Heart left ventricle (tissue), 16 donors: ENCODE results near the gene ATP5F1C. TPM values are rescaled to one million over a fixed set of nuclear protein-coding genes. Genes with fewer than 3 reads are reported as not detected.

Experiments used
- ATAC-seq, 4 donors: fragments of 200-7000 bp; cut with Tn5 transposase; one replicate each; pipeline ENCODE4 v1.9.1; 2020 to 2022; ENCODE audit warnings: moderate library complexity in 4 of 4, mild to moderate bottlenecking in 3 of 4, moderate number of reproducible peaks in 1 of 4
- DNase-seq, 5 donors: peaks; one replicate each; pipeline ENCODE4 v3.0.0-alpha.2; 2020
- H3K27ac ChIP-seq, 12 donors: fragments of 200-600 bp; sonication (generic) in 4 of 12; one replicate each; pipeline versions ENCODE4 v1.5.0 to v1.8.0; 2016 to 2022; ENCODE audit warnings: mild to moderate bottlenecking in 2 of 12
- H3K27me3 ChIP-seq, 9 donors: fragments of 200-600 bp; sonication (generic) in 2 of 9; one replicate each; pipeline versions ENCODE4 v1.5.1 to v1.8.0; 2016 to 2022; ENCODE audit warnings: mild to moderate bottlenecking in 3 of 9
- H3K36me3 ChIP-seq, 9 donors: fragments of 200-600 bp; sonication (generic) in 2 of 9; one replicate each; pipeline versions ENCODE4 v1.5.0 to v1.8.0; 2018 to 2022; ENCODE audit warnings: mild to moderate bottlenecking in 2 of 9
- H3K4me1 ChIP-seq, 12 donors: fragments of 200-600 bp; sonication (generic) in 4 of 12; one replicate each; pipeline versions ENCODE4 v1.5.0 to v1.8.0; 2016 to 2022; ENCODE audit warnings: mild to moderate bottlenecking in 3 of 12
- H3K4me3 ChIP-seq, 12 donors: fragments of 200-600 bp; sonication (generic) in 4 of 12; one replicate each; pipeline versions ENCODE4 v1.5.0 to v1.8.0; 2017 to 2022; ENCODE audit warnings: mild to moderate bottlenecking in 9 of 12, moderate library complexity in 4 of 12
- H3K9me3 ChIP-seq, 12 donors: fragments of 200-600 bp; sonication (generic) in 4 of 12; one replicate each; pipeline versions ENCODE4 v1.5.0 to v1.8.0; 2016 to 2022; ENCODE audit warnings: mild to moderate bottlenecking in 1 of 12
- POLR2A ChIP-seq, 2 donors: fragments of 450-650 bp; IDR thresholded peaks; one replicate each; pipeline ENCODE4 v1.6.1; 2017; ENCODE audit warnings: antibody characterized with exemption in 2 of 2, mild to moderate bottlenecking in 2 of 2, moderate library complexity in 2 of 2
- WGBS, 4 donors: extraction: QIAGEN DNeasy Blood & Tissue Kit in 2 of 4; methylation state at CpG; one replicate each; pipeline versions ENCODE4 v1.1.5 to v1.1.7; 2013 to 2018; 5-methylcytosine and 5-hydroxymethylcytosine counted together
- intact Hi-C, 10 donors: fragments of 100-400 bp; cut with DNase I; formaldehyde crosslinking; loops; one replicate each; pipeline versions ENCODE4 v1.11.1 to v1.14.2; 2022
- polyA plus RNA-seq, 2 donors: library from polyadenylated mRNA; stranded (reverse); fragments of 200-250 nt; gene quantifications; one replicate each; pipeline ENCODE4 v1.2.3, GENCODE V29; 2013
- total RNA-seq, 9 donors: library from RNA; depleted of rRNA in 2 of 9; stranded (reverse); fragments of >200 nt in 2 of 9; fragmentation: NEBNext Ultra II Directional in 3 of 9; extraction: Animal tissue kit (Norgen Biotek cat#: 25700) in 3 of 9; gene quantifications; one replicate each; pipeline versions ENCODE4 v1.1.0 to v1.2.4, GENCODE V29; 2016 to 2023
- TF ChIP-seq, protein P1 (sequence below), 12 donors: fragments of 200-600 bp; sonication (generic) in 4 of 12; IDR thresholded peaks; one replicate each; pipeline versions ENCODE4 v1.5.0 to v1.8.0; 2018 to 2022; ENCODE audit warnings: antibody characterized with exemption in 12 of 12, mild to moderate bottlenecking in 5 of 12
- donor health status: ischemic (EF 13 %, LVEDD 7.1; RV severe dilation, severe dysfunction).
- donor health status: healthy with polysubstance abuse.
- donor health status: DM: no; HTN: yes; CAD: no.
- donor health status: DM: no; HTN: no; CAD: no.
- donor health status: ischemic (EF 25% LVEDD 6.9; RV normal size, moderate dysfunction).
- donor health status: ischemic (EF 25% LVEDD 5.7; RV mildly dilated, moderate dysfunction).
- donor health status: healthy.
- donor health status: DM: yes; HTN: yes; CAD: no.
- donor health status: ischemic (EF 35%, LVEDD 5.7; RV mildly dilated, moderate dysfunction).
- donor health status: nonischemic (EF 11% LVEDD 7.7; RV severe dilation, severe dysfunction).
- donor health status: DM: yes; HTN: yes; CAD: no.
- donor health status: PGD.
- donor health status: ischemic (EF 29% LVEDD 5.4; RV normal size, mild dysfunction).
- donor health status: nonischemic (EF 23%, LVEDD 6.1; RV moderate dilation, normal function).

The ATP5F1C gene
- total and polyA plus RNA-seq, 11 donors = 492 to 1,259 (median 789) TPM

DNA sequence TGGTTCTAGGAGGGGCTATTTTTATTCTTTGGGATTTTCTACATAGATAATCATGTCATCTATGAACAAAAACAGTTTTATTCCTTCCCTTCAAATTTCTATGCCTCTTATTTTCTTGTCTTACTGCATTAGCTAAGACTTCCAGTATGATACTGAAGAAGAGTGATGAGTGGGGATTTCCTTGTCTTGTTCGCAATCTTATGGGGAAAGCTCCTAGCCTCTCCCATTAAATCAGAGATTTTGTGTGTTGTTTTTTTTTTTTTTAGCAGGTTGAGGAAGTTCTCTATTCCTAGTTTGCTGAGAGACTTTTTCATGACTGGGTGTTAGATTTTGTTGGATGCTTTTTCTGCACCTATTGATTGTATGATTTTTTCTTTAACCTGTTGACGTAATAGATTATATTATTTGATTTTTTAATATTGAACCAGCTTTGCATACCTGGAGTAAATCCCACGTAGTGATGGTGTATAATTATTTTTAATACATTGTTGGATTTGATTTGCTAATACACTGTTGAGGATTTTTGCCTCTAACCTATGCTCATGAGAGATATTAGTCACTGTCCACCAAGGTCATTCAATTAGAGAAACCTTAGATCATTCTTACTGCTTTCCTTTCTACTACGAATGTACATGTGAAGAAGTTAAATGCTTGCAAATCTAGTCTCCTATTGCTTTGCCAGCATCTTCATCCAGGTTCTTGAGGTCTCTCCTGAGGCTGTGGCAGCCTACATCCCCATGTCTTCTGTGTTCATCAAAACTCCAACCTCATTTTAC lies 6.5 kb downstream of the ATP5F1C start:
- Histone ChIP-seq H3K27me3 (no peaks in the 10 kb centered on the region), H3K36me3 (peaks cover 0 to 56% (median 35%) of the 10 kb centered on the region in 9 donors), H3K4me1 (peaks cover 6 to 84% (median 52%) of the 10 kb centered on the region in 12 donors), H3K9me3 (no peaks in the 10 kb centered on the region), H3K4me3 (no peak overlapping the region), H3K27ac (peak overlapping the region in 6 of 12 donors; percentile 18 to 78 (median 59))
- intact Hi-C loops = no loop called here
- DNase-seq (no peak), ATAC-seq (no peak)
- WGBS, 4 donors = 50 to 64% (median 60%) methylated on average over 4 of the region's 4 CpGs
- TF ChIP-seq, protein P1, sequence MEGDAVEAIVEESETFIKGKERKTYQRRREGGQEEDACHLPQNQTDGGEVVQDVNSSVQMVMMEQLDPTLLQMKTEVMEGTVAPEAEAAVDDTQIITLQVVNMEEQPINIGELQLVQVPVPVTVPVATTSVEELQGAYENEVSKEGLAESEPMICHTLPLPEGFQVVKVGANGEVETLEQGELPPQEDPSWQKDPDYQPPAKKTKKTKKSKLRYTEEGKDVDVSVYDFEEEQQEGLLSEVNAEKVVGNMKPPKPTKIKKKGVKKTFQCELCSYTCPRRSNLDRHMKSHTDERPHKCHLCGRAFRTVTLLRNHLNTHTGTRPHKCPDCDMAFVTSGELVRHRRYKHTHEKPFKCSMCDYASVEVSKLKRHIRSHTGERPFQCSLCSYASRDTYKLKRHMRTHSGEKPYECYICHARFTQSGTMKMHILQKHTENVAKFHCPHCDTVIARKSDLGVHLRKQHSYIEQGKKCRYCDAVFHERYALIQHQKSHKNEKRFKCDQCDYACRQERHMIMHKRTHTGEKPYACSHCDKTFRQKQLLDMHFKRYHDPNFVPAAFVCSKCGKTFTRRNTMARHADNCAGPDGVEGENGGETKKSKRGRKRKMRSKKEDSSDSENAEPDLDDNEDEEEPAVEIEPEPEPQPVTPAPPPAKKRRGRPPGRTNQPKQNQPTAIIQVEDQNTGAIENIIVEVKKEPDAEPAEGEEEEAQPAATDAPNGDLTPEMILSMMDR (IDR thresholded peaks at IDR 0.05) = no peak
- TF ChIP-seq POLR2A (IDR thresholded peaks at IDR 0.05) = no peak

DNA sequence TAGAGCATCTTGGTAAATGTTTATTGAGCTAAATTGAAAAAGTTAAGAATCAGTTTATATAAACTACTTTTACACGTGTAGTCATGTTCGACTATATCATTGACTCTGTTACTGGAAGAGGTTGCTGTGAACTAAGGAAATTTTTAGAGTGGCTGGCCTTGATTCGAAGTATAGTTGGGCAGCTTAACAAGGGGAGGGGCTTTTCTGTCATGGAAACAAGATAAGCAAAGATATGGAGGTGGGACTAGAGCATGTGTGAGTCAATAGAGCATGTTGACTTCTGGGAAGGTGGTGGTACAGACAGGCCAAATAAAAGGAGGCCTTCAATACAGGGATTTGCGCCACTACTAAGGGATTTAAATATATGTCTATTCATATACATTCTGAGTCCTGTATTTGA lies 7.6 kb downstream of the ATP5F1C start:
- ATAC-seq (peak; percentile 79 to 94 (median 86)), DNase-seq (no peak)
- peak overlapping the region in 9 of 12 donors; percentile 9 to 78 (median 54) for H3K27ac ChIP-seq
- H3K9me3 ChIP-seq = no peaks in the 10 kb centered on the region
- peaks cover under 1 to 74% (median 43%) of the 10 kb centered on the region in 12 donors for H3K4me1 ChIP-seq
- 31 to 55% (median 40%) methylated on average over 4 of the region's 4 CpGs for WGBS, 4 donors
- H3K36me3 ChIP-seq = peaks cover 0 to 68% (median 45%) of the 10 kb centered on the region in 9 donors
- intact Hi-C loops = loop anchor here in 1 of 10 donors (2.0 kb wide), 1 partner anchor 21 kb away; no protein-coding TSS in a partner anchor
- H3K4me3 ChIP-seq = no peak overlapping the region
- no peaks in the 10 kb centered on the region for H3K27me3 ChIP-seq
- TF ChIP-seq, protein P1 (IDR thresholded peaks at IDR 0.05) = no peak
- no peak for TF ChIP-seq POLR2A (IDR thresholded peaks at IDR 0.05)

DNA sequence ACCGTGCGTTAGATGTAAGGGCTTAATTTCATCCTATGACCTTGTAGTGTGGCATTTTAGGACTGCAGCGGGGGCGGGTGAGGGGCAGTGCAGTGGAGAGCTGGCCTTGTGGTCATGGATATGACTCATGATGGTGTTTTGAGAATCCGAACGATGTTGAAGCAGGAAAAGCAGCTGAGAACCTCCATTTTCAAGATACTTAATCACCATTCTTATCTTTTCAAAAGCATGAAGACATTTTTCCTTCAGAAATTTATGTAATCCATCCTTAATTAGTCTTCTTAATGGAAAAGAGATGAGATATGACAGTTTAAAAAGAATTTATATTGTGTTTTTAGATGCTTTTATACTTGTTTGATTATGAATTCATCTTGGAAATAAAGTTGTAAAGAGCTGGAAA lies 9.6 kb downstream of the ATP5F1C start:
- ATAC-seq (peak; percentile 80 to 94 (median 84)), DNase-seq (peak in 4 of 5 donors; percentile 59 to 70 (median 66))
- TF ChIP-seq POLR2A (IDR thresholded peaks at IDR 0.05) = no peak
- TF ChIP-seq, protein P1 (IDR thresholded peaks at IDR 0.05) = no peak
- 35 to 47% (median 41%) methylated on average over 6 of the region's 6 CpGs for WGBS, 4 donors
- Histone ChIP-seq H3K4me3 (no peak overlapping the region), H3K27me3 (no peaks in the 10 kb centered on the region), H3K36me3 (peaks cover 0 to 68% (median 58%) of the 10 kb centered on the region in 9 donors), H3K9me3 (no peaks in the 10 kb centered on the region), H3K27ac (peak overlapping the region in 9 of 12 donors; percentile 47 to 84 (median 71)), H3K4me1 (peaks cover 0 to 60% (median 27%) of the 10 kb centered on the region in 12 donors)
- intact Hi-C loops = loop anchor here in 1 of 10 donors (2.0 kb wide), 1 partner anchor 19 kb away; no protein-coding TSS in a partner anchor

DNA sequence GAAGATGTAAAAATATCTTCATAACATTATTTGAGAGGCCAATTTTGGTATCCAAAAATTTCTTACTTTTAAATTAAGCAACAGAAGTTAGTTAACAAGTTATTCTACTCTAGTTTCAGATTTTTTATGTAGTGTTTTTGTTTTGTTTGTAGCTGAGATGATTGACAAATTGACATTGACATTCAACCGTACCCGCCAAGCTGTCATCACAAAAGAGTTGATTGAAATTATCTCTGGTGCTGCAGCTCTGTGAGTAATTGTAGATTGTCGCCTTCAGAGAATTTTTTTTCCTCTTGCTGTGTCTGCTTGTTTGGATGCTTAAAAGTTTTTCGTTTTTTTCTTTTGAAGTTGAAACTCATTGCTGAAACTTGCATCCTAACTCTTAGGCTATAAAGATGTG lies 14.6 kb downstream of the ATP5F1C start:
- Histone ChIP-seq H3K27ac (no peak overlapping the region), H3K36me3 (peaks cover 0 to 100% (median 98%) of the 10 kb centered on the region in 9 donors), H3K9me3 (no peaks in the 10 kb centered on the region), H3K4me3 (no peak overlapping the region), H3K27me3 (no peaks in the 10 kb centered on the region), H3K4me1 (peaks cover 0 to 24% (median 9%) of the 10 kb centered on the region in 12 donors)
- TF ChIP-seq POLR2A (IDR thresholded peaks at IDR 0.05) = no peak
- TF ChIP-seq, protein P1 (IDR thresholded peaks at IDR 0.05) = no peak
- no peak for ATAC-seq
- WGBS, 4 donors = 60 to 68% (median 67%) methylated on average over 4 of the region's 4 CpGs
- intact Hi-C loops = no loop called here
- DNase-seq = no peak
